ENCODE measurements around the gene PCDHGC4.
A peak's percentile ranks its signal among the peaks of the same experiment; 100 is the strongest.

The PCDHGC4 gene

DNA sequence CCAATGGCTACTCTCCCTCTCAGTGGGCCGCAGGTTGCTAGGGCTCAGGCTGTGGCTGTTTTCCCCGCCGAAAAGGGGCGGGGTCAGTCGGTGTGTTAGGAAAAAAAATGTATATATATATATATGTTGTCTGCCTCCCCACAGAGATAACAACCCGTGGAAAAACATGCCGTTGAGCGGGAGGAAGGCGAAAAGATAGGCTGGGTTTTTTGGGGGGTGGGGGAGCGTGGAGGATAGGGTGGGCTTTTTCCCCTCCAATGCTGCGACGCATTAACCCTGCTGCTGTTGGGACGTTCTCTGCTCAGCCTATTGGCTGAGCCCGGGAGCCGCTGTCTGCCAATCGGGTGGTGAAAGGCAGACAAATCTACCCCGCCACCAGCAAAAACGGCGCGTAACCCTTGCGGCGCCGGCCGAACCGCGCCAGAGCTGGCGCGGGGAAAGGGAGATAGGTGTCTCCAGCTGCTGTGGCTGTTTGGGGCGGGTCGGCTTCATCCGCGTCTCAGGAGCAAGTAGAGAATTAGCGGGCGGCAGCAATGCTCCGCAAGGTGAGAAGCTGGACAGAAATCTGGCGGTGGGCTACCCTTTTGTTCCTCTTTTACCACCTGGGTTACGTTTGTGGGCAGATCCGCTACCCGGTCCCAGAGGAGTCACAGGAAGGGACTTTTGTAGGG lies at the start of gene PCDHGC4:
PCDHGC4 (plus strand) TSS at position 390 of the 671 bp plus-strand sequence; CDS start at position 534, 144 bp downstream.
- no peak for DNase-seq

DNA sequence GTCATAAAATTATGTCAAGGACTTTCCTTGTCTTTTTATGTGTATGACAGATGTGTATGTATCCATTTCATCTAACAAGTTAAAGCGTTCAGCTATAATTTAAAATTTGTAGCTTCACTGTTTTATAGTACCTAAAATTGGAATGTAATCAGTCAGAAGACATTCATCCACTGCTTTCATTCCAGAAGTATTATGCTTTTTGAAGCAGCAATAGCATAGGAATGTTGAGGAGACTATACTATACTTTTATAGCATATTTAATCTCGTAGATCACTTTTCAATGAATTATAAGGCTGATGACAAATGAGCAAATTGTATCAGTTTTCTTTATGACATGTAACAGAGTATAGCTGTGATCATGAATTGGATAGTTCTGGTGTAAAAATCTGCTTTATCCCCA lies 47.6 kb upstream of the PCDHGC4 start:
- no peak for DNase-seq

DNA sequence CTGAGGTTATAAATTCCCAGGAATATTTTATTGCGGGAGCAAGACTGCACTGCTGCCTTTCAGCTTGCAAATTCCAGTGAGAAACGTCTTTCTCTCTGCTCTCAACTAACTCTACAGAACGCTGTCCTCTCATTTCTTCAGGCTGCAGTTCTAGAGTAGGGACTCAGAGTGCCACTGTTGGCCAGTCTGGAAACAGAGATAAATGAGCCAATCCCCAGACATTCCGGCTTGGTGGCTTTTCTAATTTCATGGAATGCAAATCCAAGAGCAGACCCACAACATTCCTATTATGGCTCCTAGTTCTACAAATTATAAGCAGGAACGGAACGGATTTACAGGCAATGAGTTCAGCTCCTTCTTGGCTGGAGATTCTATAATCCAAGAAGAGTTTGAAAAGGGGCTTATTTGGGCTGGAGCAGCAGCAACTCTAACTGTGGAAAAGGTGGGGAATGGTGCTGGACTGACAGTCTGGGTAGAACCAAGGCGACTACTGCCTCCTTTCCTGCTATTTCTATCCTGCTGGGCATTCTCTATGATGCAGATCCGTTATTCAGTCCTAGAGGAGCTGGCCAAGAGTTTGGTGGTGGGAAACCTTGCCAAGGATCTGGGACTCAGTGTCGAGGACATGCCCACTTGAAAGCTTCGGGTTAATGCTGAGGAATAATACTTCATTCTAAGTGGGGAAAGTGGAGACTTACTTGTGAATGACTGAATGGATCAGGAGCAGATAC lies 45.3 kb upstream of the PCDHGC4 start:
- no peak for DNase-seq

DNA sequence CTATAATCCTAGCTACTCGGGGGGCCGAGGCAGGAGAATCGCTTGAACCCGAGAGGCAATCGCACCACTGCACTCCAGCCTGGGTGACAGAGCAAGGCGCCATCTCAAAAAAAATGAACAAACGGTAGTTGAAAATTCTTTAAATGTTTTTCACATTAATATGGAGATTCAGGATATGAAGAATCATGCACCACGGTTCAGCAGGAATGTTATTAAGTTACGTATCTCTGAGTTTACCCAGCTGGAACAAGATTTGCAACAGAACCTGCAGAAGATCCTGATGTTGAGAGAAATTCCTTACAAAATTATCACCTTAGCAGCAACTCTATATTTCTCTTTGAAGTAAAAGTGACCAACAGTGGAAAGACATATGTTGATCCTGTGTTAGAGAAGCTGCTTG lies 44.5 kb upstream of the PCDHGC4 start:
- DNase-seq: no peak

DNA sequence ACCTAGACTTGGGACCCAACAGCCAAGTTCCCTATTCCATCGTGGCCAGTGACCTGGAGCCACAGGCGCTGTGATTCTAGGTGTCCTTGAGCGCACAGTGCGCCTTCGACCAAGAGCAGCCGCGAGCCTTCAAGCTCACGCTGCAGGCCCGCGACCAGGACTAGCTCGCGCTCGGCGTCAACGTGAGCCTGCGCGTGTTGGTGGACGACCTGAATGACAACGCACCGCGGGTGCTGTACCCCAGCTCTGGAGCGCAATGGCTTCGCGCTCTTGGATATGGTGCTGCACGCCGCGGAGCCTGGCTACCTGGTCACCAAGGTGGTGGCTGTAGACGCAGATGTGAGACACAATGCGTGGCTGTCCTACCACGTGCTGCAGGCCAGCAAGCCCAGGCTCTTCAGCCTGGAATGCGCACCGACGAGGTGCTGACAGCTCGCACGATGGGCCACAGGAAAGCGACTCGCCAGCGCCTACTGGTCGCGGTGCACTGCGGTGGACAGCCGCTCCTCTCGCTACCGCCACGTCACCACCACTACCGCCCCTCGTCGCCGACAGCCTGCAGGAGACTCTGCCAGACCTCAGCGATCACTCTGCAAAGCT lies 43.2 kb upstream of the PCDHGC4 start:
- DNase-seq: no peak

DNA sequence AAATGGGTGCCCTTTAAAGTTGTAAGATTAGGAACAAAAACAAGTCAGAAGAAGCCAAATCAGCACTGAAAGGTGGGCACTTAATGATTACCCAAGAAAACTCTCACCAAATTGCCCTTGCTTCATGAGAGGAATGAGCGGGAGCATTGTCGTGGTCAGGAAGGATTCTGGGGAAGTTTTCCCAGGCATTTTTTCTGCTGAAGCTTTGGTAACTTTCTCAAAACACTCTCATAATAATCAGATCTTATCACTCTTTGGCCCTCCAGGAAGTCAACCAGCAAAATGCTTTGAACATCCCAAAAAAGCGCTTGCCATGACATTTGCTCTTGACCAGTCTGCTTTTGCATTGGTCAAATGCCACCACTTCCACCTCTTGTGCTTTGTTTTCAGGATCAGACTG lies 19.5 kb upstream of the PCDHGC4 start:
- no peak for DNase-seq

DNA sequence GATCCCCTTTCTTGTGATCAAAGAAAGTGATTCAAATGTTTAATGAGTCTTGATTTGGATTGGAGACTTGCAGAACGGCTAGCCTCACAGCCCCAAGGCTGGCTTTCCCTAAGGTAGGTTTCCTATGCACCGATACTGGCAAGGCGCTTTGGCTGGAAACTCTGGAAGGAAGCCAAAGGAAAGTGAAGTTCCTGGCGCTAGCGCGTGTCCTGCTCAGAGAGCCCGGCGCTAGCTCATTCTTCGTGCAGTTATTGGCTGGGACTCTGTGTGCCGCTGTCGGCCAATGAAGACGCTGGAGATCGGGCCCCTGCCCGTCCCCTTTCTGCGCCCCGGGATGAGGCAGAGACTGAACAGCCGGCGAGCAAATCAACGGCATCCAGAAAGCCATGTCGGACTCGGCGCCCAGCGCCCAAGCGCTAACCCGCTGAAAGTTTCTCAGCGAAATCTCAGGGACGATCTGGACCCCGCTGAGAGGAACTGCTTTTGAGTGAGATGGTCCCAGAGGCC lies 9.2 kb upstream of the PCDHGC4 start, which contains the start of gene PCDHGC3:
PCDHGC3 (plus strand) TSS at position 342 of the 507 bp plus-strand sequence; CDS start at position 493, 151 bp downstream.
- peak; percentile 72 for DNase-seq

DNA sequence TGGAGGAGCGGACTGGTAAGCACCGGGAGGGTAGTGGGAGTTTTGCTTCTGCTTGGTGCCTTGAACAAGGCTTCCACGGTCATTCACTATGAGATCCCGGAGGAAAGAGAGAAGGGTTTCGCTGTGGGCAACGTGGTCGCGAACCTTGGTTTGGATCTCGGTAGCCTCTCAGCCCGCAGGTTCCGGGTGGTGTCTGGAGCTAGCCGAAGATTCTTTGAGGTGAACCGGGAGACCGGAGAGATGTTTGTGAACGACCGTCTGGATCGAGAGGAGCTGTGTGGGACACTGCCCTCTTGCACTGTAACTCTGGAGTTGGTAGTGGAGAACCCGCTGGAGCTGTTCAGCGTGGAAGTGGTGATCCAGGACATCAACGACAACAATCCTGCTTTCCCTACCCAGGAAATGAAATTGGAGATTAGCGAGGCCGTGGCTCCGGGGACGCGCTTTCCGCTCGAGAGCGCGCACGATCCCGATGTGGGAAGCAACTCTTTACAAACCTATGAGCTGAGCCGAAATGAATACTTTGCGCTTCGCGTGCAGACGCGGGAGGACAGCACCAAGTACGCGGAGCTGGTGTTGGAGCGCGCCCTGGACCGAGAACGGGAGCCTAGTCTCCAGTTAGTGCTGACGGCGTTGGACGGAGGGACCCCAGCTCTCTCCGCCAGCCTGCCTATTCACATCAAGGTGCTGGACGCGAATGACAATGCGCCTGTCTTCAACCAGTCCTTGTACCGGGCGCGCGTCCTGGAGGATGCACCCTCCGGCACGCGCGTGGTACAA lies 8.5 kb upstream of the PCDHGC4 start:
- DNase-seq: no peak

DNA sequence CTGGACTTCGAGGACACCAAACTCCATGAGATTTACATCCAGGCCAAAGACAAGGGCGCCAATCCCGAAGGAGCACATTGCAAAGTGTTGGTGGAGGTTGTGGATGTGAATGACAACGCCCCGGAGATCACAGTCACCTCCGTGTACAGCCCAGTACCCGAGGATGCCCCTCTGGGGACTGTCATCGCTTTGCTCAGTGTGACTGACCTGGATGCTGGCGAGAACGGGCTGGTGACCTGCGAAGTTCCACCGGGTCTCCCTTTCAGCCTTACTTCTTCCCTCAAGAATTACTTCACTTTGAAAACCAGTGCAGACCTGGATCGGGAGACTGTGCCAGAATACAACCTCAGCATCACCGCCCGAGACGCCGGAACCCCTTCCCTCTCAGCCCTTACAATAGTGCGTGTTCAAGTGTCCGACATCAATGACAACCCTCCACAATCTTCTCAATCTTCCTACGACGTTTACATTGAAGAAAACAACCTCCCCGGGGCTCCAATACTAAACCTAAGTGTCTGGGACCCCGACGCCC lies 7.7 kb upstream of the PCDHGC4 start:
- no peak for DNase-seq

DNA sequence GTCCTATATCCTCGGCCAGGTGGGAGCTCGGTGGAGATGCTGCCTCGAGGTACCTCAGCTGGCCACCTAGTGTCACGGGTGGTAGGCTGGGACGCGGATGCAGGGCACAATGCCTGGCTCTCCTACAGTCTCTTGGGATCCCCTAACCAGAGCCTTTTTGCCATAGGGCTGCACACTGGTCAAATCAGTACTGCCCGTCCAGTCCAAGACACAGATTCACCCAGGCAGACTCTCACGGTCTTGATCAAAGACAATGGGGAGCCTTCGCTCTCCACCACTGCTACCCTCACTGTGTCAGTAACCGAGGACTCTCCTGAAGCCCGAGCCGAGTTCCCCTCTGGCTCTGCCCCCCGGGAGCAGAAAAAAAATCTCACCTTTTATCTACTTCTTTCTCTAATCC lies 7.0 kb upstream of the PCDHGC4 start:
- DNase-seq: no peak

DNA sequence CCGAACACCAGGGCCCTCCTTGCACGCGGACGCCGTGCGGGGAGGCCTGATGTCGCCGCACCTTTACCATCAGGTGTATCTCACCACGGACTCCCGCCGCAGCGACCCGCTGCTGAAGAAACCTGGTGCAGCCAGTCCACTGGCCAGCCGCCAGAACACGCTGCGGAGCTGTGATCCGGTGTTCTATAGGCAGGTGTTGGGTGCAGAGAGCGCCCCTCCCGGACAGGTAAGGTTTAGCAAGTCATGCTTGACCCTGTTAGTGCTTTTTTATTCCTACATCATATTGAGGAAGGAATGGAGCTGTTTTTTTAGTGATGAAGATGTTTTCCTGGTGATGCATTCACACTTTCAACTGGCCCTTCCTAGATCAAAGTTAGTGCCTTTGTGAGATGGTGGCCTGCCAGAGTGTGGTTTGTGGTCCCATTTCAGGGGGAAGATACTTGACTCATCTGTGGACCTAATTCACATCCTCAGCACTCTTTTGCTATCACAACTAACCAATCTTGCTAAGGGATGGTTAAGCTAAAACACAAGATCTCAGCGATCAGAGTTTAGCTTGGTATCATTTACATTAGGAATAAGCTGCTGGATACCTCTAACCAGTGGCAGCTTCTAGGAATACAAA lies 6.4 kb upstream of the PCDHGC4 start:
- DNase-seq: no peak

DNA sequence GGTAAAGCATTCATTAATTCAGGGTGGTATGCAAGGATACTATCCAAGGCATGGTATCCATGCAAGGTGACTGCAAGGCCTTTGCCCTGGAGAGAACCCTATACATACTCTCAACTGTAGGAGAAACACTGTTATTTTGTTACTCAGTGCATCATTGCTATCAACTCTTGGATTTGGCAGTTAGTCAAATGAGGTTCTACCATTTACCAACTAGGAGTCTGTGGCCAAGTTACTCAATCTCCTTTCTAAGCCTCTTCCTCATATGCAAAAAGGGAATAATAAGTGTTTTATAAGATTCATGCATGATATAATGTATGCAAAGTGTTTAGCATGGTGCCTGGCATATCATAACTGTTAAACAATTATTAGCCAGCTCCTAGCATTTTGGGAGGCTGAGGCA lies 5.1 kb upstream of the PCDHGC4 start:
- no peak for DNase-seq

DNA sequence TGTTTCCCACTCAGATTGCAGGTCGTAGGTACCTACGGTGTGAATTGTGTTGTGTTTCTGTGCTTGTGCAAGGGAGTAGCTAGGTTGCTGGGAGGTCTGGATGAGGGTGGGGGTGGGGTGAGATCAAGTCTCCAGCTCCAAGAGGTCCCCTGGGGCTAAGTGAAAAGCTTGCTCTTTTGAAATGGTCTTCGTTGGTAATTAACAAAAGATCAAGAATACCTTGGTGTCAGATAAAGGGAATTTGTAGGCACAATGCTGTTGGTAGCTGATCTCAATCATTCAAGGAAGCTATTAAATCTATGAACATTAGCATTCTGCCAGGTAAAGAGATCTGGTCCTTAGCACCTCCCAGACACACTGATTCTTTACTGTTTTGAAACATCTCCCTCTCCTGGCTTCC lies 928 bp upstream of the PCDHGC4 start:
- DNase-seq: no peak

DNA sequence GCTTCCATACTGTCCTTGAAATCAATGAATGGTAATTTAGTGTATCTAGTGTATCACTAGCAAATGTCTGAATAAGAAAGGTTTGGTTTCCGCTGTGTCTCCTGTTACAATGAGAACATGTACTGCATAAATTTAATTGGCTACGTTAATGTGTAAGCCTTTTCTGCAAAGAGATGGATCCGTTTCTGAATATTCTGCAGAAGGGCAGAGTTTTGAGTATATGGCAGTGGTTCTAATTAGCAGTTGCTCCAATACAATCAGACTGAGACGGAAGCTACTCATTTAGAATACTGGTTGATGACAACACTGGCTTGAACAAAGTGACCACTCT lies 555 bp upstream of the PCDHGC4 start:
- no peak for DNase-seq

DNA sequence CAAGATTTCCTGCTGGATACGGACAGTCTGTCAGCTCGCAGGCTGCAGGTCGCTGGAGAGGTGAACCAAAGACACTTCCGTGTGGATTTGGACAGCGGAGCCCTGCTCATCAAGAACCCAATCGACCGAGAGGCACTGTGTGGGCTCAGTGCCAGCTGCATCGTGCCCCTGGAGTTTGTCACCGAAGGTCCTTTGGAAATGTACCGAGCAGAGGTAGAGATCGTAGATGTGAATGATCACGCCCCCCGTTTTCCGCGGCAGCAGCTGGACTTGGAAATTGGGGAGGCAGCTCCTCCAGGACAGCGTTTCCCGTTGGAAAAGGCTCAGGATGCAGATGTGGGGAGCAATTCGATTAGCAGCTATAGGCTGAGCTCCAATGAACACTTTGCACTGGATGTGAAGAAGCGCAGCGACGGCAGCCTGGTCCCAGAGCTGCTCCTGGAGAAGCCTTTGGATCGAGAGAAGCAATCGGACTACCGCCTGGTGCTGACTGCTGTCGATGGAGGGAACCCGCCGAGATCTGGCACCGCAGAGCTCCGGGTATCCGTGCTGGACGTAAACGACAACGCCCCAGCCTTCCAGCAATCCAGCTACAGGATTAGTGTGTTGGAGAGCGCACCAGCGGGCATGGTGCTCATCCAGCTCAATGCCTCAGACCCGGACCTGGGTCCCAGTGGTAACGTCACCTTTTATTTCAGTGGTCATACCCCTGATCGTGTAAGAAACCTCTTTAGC lies 658 bp downstream of the PCDHGC4 start:
- no peak for DNase-seq

DNA sequence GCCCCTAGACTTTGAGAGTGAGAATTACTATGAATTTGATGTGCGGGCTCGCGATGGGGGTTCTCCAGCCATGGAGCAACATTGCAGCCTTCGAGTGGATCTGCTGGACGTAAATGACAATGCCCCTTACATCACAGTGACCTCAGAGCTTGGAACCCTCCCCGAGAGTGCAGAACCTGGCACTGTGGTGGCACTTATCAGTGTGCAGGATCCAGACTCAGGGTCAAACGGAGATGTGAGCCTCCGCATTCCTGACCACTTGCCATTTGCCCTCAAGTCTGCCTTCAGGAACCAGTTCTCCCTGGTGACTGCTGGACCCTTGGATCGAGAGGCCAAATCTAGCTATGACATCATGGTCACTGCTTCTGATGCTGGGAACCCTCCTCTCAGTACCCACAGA lies 1.3 kb downstream of the PCDHGC4 start:
- no peak for DNase-seq

DNA sequence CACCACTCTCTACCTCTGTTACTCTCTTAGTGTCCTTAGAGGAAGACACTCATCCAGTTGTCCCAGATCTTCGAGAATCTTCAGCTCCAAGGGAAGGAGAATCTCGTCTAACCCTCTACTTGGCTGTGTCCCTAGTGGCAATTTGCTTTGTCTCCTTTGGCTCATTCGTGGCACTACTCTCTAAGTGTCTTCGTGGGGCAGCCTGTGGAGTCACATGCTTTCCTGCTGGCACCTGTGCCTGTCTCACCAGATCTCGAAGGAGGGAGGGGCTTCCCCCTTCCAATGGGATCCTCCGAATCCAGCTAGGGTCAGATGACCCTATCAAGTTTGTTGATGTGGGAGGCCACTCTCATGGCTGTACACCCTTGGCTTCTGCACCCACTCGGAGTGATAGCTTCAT lies 2.3 kb downstream of the PCDHGC4 start:
- no peak for DNase-seq

DNA sequence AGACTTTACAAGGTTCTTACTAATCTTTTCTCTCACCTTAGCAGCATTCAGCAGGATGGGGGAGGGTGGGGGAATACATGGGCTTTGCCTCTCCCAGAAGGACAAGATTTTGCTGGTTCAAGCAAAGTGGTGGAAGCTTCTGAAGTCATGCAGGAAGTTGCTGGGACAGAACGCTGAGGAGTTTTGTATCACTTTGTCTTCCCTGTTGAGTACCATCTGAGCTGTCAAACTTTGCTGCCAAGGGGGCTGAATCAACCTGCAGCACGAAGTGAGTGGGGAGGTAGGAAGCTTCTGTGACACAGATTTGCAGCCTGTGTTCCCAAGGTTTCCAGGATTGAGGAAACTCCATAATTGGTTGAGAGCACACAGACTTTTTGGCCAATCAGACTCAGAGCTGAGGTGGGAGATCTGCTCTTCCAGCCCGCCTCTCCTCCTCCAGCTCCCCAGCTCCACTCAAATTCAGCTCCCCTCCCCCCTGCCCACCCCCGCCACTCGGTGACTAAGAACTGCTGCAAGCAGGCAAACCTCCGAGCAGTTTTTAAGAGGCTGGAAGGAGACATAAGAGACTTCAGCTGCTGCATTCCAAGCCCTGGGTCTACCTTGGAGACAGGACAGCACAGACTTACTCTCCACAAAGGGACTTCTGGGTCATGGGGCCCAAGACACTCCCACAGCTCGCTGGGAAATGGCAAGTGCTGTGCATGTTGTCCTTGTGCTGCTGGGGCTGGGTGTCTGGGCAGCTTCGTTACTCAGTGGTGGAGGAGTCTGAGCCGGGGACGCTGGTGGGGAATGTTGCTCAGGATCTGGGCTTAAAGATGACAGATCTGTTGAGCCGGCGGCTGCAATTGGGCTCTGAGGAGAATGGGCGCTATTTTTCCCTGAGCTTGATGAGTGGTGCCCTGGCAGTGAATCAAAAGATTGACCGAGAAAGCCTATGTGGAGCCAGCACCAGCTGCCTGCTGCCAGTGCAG lies 4.0 kb downstream of the PCDHGC4 start, which contains the start of gene PCDHGC5:
PCDHGC5 (plus strand) TSS at position 491 of the 971 bp plus-strand sequence; CDS start at position 651, 160 bp downstream.
- peak; percentile 32 for DNase-seq

DNA sequence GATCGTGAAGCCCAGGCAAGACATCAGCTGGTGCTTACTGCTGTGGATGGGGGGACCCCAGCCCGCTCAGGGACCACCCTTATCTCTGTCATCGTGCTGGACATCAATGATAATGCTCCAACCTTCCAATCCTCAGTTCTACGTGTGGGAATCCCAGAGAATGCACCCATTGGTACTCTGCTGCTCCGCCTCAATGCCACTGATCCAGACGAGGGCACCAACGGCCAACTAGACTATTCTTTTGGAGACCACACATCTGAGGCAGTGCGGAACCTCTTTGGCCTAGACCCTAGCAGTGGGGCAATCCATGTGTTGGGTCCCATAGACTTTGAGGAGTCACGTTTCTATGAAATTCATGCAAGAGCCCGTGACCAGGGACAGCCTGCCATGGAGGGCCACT lies 5.0 kb downstream of the PCDHGC4 start:
- DNase-seq: no peak

DNA sequence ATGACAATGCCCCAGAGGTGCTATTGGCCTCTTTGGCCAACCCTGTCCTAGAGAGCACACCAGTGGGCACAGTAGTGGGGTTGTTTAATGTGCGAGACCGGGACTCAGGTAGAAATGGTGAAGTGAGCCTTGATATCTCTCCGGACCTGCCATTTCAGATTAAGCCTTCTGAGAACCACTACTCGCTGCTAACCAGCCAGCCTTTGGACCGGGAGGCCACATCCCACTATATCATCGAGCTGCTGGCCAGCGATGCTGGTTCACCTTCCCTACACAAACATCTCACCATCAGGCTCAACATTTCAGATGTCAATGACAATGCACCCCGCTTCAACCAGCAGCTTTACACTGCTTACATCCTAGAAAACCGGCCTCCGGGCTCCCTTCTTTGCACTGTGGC lies 5.4 kb downstream of the PCDHGC4 start:
- DNase-seq: no peak
